ENCODE results near the gene CEPT1. TPM values are rescaled to one million over a fixed set of nuclear protein-coding genes. Genes with fewer than 3 reads are reported as not detected.

Gene CEPT1
- polyA plus RNA-seq, 1 donor from 2014 or later: 49.1 TPM

GRCh38 chr1:111133866-111134265, 6.2 kb upstream of the CEPT1 start:
- H3F3A ChIP-seq (ENCODE audit: insufficient read depth, low read length, poor library complexity, severe bottlenecking): no peaks in the 10 kb centered on the region
- no peaks in the 10 kb centered on the region for H3K27me3 ChIP-seq (ENCODE audit: insufficient read depth, low read depth, low read length)
- no peak overlapping the region for H2AFZ ChIP-seq (ENCODE audit: low read depth, low read length)
- H3K36me3 ChIP-seq (ENCODE audit: insufficient read depth, low read length): no peaks in the 10 kb centered on the region
- peaks cover 5% of the 10 kb centered on the region for H3K79me2 ChIP-seq (replicated peaks; ENCODE audit: insufficient read depth, low read length)
- no peaks in the 10 kb centered on the region for H3K9me3 ChIP-seq (ENCODE audit: low read length)
- no peaks in the 10 kb centered on the region for H4K20me1 ChIP-seq (ENCODE audit: insufficient read depth)
- no peak for TF ChIP-seq POLR2AphosphoS5 (IDR thresholded peaks at IDR 0.05)
- TF ChIP-seq, protein P1, sequence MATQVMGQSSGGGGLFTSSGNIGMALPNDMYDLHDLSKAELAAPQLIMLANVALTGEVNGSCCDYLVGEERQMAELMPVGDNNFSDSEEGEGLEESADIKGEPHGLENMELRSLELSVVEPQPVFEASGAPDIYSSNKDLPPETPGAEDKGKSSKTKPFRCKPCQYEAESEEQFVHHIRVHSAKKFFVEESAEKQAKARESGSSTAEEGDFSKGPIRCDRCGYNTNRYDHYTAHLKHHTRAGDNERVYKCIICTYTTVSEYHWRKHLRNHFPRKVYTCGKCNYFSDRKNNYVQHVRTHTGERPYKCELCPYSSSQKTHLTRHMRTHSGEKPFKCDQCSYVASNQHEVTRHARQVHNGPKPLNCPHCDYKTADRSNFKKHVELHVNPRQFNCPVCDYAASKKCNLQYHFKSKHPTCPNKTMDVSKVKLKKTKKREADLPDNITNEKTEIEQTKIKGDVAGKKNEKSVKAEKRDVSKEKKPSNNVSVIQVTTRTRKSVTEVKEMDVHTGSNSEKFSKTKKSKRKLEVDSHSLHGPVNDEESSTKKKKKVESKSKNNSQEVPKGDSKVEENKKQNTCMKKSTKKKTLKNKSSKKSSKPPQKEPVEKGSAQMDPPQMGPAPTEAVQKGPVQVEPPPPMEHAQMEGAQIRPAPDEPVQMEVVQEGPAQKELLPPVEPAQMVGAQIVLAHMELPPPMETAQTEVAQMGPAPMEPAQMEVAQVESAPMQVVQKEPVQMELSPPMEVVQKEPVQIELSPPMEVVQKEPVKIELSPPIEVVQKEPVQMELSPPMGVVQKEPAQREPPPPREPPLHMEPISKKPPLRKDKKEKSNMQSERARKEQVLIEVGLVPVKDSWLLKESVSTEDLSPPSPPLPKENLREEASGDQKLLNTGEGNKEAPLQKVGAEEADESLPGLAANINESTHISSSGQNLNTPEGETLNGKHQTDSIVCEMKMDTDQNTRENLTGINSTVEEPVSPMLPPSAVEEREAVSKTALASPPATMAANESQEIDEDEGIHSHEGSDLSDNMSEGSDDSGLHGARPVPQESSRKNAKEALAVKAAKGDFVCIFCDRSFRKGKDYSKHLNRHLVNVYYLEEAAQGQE (IDR thresholded peaks at IDR 0.05; ENCODE audit: borderline replicate concordance): no peak
- no peak for TF ChIP-seq CTCF (IDR thresholded peaks at IDR 0.05; ENCODE audit: poor library complexity, severe bottlenecking)
- no peak for TF ChIP-seq TAF1 (IDR thresholded peaks at IDR 0.05; ENCODE audit: low read depth)
- no peak for TF ChIP-seq RAD21 (conservative IDR thresholded peaks at IDR 0.05)
- no peak for TF ChIP-seq MXI1 (conservative IDR thresholded peaks at IDR 0.05; ENCODE audit: poor library complexity, severe bottlenecking)
- TF ChIP-seq EZH2 (IDR thresholded peaks at IDR 0.05; ENCODE audit: borderline replicate concordance, insufficient read depth, low read length, poor library complexity, severe bottlenecking): no peak
- no peak for TF ChIP-seq EP300 (conservative IDR thresholded peaks at IDR 0.05; ENCODE audit: poor library complexity, severe bottlenecking)
- no peak overlapping the region for H3K9ac ChIP-seq (ENCODE audit: low read length)
- H3K4me3 ChIP-seq (ENCODE audit: low read length): no peak overlapping the region
- no peaks in the 10 kb centered on the region for H3K9me2 ChIP-seq (ENCODE audit: insufficient read depth, low read length)
- no peak overlapping the region for H3K27ac ChIP-seq (ENCODE audit: low read length)
- H3K4me2 ChIP-seq (ENCODE audit: low read length): no peak overlapping the region

GRCh38 chr1:111139324-111139955, 583 bp upstream of the CEPT1 start:
- peak overlapping the region; percentile 92 for H3K27ac ChIP-seq (ENCODE audit: low read length)
- no peaks in the 10 kb centered on the region for H3K27me3 ChIP-seq (ENCODE audit: insufficient read depth, low read depth, low read length)
- no peaks in the 10 kb centered on the region for H3K9me2 ChIP-seq (ENCODE audit: insufficient read depth, low read length)
- peak overlapping the region; percentile 97 for H3K4me3 ChIP-seq (ENCODE audit: low read length)
- H3K9me3 ChIP-seq (ENCODE audit: low read length): no peaks in the 10 kb centered on the region
- peaks cover 37% of the 10 kb centered on the region for H3K79me2 ChIP-seq (replicated peaks; ENCODE audit: insufficient read depth, low read length)
- H3K9ac ChIP-seq (ENCODE audit: low read length): peak overlapping the region; percentile 90
- TF ChIP-seq, protein P1 (IDR thresholded peaks at IDR 0.05; ENCODE audit: borderline replicate concordance): no peak
- TF ChIP-seq RAD21 (conservative IDR thresholded peaks at IDR 0.05) (peak; percentile 18), CTCF (IDR thresholded peaks at IDR 0.05; ENCODE audit: poor library complexity, severe bottlenecking) (no peak), SMC3 (conservative IDR thresholded peaks at IDR 0.05; ENCODE audit: poor library complexity) (peak; percentile 14)
- H3K36me3 ChIP-seq (ENCODE audit: insufficient read depth, low read length): no peaks in the 10 kb centered on the region
- H4K20me1 ChIP-seq (ENCODE audit: insufficient read depth): no peaks in the 10 kb centered on the region
- no peaks in the 10 kb centered on the region for H3F3A ChIP-seq (ENCODE audit: insufficient read depth, low read length, poor library complexity, severe bottlenecking)
- peak overlapping the region; percentile 97 for H2AFZ ChIP-seq (ENCODE audit: low read depth, low read length)
- H3K4me2 ChIP-seq (ENCODE audit: low read length): peak overlapping the region; percentile 88
